GM19239 (cell line): ENCODE data around the gene NOB1.
"Not testable (repeated sequence)": the region's sequence is repeated elsewhere in the genome, so short reads cannot be mapped to it uniquely, and the experiment has no call there.

Experiments
- DNase-seq: peaks from one replicate; pipeline ENCODE4 v3.0.0; 2011; ENCODE audit warnings: low spot score; ENCODE audit not compliant: insufficient read length
- FAIRE-seq: peaks from 2 replicates; lab custom pipeline; 2011; peaks lifted over from hg19 to GRCh38; lab: Jason Lieb, UNC

Gene NOB1

GRCh38 chr16:69754469-69755310, at the start of gene NOB1:
Gene NOB1, minus strand, starts transcription at chr16:69754926. Its CDS starts 16 bp downstream, at chr16:69754910.
- DNase-seq (peak; percentile 89), FAIRE-seq (peak; percentile 77)

GRCh38 chr16:69804297-69804696, 49.6 kb upstream of the NOB1 start:
- FAIRE-seq (no peak), DNase-seq (no peak)

GRCh38 chr16:69799611-69800031, 44.9 kb upstream of the NOB1 start:
- DNase-seq = no peak
- no peak for FAIRE-seq

GRCh38 chr16:69798466-69798865, 43.7 kb upstream of the NOB1 start:
- FAIRE-seq (no peak), DNase-seq (no peak)

GRCh38 chr16:69796285-69797118, 41.8 kb upstream of the NOB1 start:
- peak; percentile 25 for DNase-seq
- peak; percentile 87 for FAIRE-seq

DNA sequence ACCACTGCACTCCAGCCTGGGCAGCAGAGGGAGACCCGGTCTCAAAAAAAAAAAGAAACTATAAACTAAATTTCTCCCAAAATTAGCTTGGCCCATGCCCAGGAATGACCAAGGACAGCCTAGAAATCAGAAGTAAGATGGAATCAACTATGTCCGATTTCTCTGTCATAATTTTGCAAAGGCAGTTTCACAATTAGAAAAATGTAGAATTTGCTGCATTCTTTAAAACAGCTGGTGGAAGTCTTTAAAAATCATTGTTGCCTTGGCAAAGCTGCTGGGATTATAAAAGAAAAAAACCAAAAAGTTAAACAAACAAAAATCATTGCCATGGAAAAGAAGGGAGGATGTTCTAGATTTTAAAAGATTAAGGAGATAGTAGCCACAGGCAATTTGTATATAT, 39.8 kb upstream of the NOB1 start:
- DNase-seq = no peak

DNA sequence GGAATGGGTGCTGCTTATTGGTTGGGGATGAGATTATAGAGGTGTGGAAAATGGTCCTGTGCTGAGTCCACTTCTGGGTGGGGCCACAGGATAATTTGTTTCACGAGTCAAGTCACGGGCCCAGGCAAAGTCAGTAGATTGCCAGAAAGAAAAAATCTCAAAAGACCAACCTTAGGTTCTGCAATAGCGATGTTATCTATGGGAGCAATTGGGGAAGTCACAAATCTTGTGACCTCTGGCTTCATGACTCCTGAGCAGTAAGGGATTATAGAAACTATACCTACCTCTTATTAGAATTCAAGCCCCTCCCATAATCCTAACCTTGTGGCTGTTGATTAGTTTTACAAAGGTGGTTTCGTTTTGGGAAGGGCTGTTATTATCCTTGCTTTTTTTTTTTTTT, 38.8 kb upstream of the NOB1 start:
- DNase-seq (no peak), FAIRE-seq (no peak)

More for the DNA sequence above, 39.8 kb upstream of the NOB1 start:
- no peak for FAIRE-seq

- not testable (repeated sequence) for FAIRE-seq, DNase-seq
Measured at GRCh38 chr16:69791391-69791847, 36.7 kb upstream of the NOB1 start.

- DNase-seq = no peak
- no peak for FAIRE-seq
Measured at GRCh38 chr16:69787883-69788282, 33.2 kb upstream of the NOB1 start.

- no peak for DNase-seq
- no peak for FAIRE-seq
Measured at GRCh38 chr16:69784586-69784985, 29.9 kb upstream of the NOB1 start.

- DNase-seq (no peak), FAIRE-seq (no peak)
Measured at GRCh38 chr16:69781118-69781517, 26.4 kb upstream of the NOB1 start.

DNA sequence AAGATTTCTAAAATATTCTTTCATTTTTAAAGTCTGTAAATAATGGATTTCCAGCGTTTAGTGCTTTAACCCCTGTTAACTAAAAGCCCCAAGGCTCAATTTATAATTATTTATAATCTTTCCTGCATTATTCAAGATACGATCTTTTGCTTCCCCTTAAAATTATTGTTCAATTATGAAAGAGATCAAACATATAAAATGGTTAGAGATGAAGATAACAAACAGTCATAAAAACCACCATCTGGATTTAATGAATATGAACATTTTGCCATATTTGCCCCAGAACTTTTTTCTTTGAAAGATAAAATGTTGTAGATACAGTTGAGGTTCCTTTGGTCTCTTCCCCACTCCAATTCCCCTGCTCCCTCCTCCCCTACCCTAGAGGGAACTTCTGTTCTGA, 25.0 kb upstream of the NOB1 start:
- DNase-seq (no peak), FAIRE-seq (no peak)

- FAIRE-seq = no peak
- DNase-seq = no peak
Measured at GRCh38 chr16:69775563-69775962, 20.8 kb upstream of the NOB1 start.

DNA sequence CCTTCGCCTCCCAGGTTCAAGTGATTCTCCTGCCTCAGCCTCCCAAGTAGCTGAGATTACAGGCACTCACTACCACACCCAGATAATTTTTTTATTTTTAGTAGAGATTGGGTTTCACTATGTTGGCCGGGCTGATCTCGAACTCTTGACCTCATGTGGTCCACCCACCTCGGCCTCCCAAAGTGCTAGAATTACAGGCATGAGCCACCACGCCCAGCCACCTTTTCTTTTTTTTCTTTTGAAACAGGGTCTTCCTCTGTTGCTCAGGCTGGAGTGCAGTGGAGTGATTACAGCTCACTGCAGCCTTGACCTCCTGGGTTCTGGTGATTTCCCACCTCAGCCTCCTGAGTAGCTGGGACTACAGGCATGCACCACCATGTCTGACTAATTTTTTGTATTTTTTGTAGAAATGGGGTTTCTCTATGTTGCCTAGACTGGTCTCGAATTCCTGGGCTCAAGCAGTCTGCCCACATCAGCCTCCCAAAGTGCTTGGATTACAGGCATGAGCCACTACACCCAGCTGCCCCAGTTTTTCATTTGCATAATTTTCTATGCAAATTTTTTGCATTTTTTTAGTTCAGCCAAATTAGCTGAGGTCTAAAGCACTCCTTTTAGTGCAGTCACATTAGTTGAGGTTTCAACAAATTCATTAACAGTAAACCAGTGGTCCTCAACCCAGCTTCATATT, 18.7 kb upstream of the NOB1 start:
- FAIRE-seq = no peak
- DNase-seq = no peak

DNA sequence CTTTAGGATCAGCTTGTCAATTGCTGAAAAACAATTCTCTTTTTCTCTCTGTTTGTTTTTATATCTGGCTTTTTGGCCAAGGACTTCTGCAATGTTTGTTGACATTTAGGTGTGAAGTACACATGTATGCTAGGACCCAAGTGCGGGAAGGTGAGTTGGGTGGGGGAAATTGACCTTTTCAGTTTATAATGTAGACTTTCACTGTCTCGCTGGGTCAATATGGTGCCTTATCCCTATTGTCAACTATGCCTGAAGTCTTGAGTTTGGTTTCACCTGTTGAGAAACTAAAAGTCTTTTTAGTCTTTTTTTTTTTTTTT, 16.9 kb upstream of the NOB1 start:
- FAIRE-seq (no peak), DNase-seq (no peak)

DNA sequence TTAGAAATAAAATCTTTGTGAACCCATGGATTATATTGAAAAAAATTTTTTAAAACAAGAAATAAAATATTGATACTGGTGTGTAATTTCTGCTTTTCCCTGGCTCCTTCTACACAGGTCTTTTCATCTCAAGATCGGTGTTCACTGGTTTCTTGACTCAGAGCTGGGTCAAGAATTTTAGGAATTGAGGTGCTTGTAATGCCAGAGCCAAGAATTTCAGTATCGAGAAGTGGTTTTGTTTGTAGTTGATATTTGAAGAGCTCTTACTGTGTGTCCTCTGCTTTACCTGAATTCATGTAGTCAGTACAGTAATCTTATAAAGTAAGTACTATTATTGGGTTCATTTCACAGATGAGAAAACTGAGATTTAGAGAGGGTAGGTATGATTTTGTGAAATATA, 14.7 kb upstream of the NOB1 start:
- FAIRE-seq = no peak
- no peak for DNase-seq

GRCh38 chr16:69768666-69769065, 13.9 kb upstream of the NOB1 start:
- no peak for DNase-seq
- FAIRE-seq = no peak

DNA sequence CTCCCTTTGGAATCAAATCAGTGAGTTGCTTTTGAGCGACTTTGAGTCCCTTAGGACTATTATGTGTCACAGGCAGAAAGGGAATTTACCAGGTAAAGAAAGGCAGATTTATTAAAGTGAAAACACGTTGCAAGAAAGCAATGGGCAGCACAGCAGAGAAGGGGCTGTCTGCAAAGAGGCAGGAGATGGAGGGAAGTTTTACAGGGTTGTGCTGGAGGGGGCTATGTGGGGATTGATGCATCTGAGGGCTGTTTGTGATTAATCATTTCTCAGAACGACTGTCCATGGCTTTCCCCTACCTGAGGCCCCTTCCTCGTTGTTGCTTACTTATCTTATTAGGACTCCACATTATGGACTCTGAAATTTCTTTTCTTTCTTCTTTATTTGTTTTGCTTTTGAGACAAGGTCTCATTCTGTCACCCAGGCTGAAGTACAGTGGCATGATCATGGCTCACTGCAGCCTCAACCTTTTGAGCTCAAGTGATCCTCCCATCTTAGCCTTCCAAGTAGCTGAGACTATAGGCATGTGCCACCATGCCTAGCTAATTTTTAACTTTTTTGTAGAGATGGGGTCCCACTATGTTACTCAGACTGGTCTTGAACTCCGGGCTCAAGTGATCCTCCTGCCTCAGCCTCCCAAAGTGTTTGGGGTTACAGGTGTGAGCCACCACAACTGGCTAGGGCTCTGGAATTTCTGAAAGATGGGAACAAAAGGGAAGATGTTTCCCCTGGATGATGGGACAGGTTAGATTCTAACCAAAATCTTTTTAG, 12.9 kb upstream of the NOB1 start:
- FAIRE-seq = no peak
- DNase-seq = no peak

GRCh38 chr16:69763599-69763942, 8.8 kb upstream of the NOB1 start:
- DNase-seq (no peak), FAIRE-seq (no peak)
